Left ventricle myocardium inferior (tissue), 1 donor: Measurements from ENCODE around the gene APPL2. TPM values are rescaled to one million over a fixed set of nuclear protein-coding genes. Genes with fewer than 3 reads are reported as not detected.

Experiments
- DNase-seq: peaks from one replicate; pipeline ENCODE4 v3.0.0-alpha.2; 2020
- H3K27ac ChIP-seq: fragments of 200-600 bp; replicated peaks from 2 replicates; pipeline ENCODE4 v1.8.0; 2021
- H3K27me3 ChIP-seq: fragments of 200-600 bp; 2 replicates; pipeline ENCODE4 v1.8.0; 2021; ENCODE audit warnings: low read depth
- H3K36me3 ChIP-seq: fragments of 200-600 bp; 2 replicates; pipeline ENCODE4 v1.8.0; 2021
- H3K4me1 ChIP-seq: fragments of 200-600 bp; 2 replicates; pipeline ENCODE4 v1.8.0; 2021
- H3K4me3 ChIP-seq: fragments of 200-600 bp; 2 replicates; pipeline ENCODE4 v1.8.0; 2021; ENCODE audit warnings: mild to moderate bottlenecking, moderate library complexity
- H3K9me3 ChIP-seq: fragments of 200-600 bp; replicated peaks from 2 replicates; pipeline ENCODE4 v1.8.0; 2021
- CTCF ChIP-seq: fragments of 200-600 bp; IDR thresholded peaks from 2 replicates; pipeline ENCODE4 v1.8.0; 2021; ENCODE audit warnings: antibody characterized with exemption, mild to moderate bottlenecking, borderline replicate concordance
- intact Hi-C: fragments of 100-400 bp; cut with micrococcal nuclease; formaldehyde crosslinking; loops from one replicate; pipeline ENCODE4 v1.11.0; 2022
- total RNA-seq: library from RNA; stranded (reverse); fragmentation: NEBNext Ultra II Directional; extraction: Animal tissue kit (Norgen Biotek cat#: 25700); gene quantifications from one replicate; pipeline ENCODE4 v1.2.1, GENCODE V29; 2021
- donor health status: DM: no; HTN: yes; CAD: no; lungs with severe emphysema.

APPL2 gene
- total RNA-seq, 1 donor from 2014 or later = 19.8 TPM

GRCh38 chr12:105272814-105273416 lies 36.9 kb upstream of the APPL2 start:
- Histone ChIP-seq H3K4me3 (no peak overlapping the region), H3K27me3 (no peaks in the 10 kb centered on the region), H3K9me3 (no peaks in the 10 kb centered on the region), H3K36me3 (no peaks in the 10 kb centered on the region), H3K27ac (no peak overlapping the region), H3K4me1 (no peaks in the 10 kb centered on the region)
- intact Hi-C loops = no loop called here
- no peak for DNase-seq
- TF ChIP-seq CTCF = no peak

GRCh38 chr12:105272152-105272551 lies 36.2 kb upstream of the APPL2 start:
- Histone ChIP-seq H3K4me1 (no peaks in the 10 kb centered on the region), H3K4me3 (no peak overlapping the region), H3K27ac (no peak overlapping the region), H3K27me3 (no peaks in the 10 kb centered on the region), H3K9me3 (no peaks in the 10 kb centered on the region), H3K36me3 (no peaks in the 10 kb centered on the region)
- TF ChIP-seq CTCF = no peak
- no peak for DNase-seq
- intact Hi-C loops = no loop called here

GRCh38 chr12:105271364-105271763 lies 35.4 kb upstream of the APPL2 start:
- Histone ChIP-seq H3K9me3 (no peaks in the 10 kb centered on the region), H3K36me3 (no peaks in the 10 kb centered on the region), H3K27ac (no peak overlapping the region), H3K27me3 (no peaks in the 10 kb centered on the region), H3K4me3 (no peak overlapping the region), H3K4me1 (no peaks in the 10 kb centered on the region)
- no peak for DNase-seq
- intact Hi-C loops = no loop called here
- TF ChIP-seq CTCF = no peak

GRCh38 chr12:105270671-105271255 lies 34.8 kb upstream of the APPL2 start:
- Histone ChIP-seq H3K9me3 (no peaks in the 10 kb centered on the region), H3K36me3 (no peaks in the 10 kb centered on the region), H3K4me1 (no peaks in the 10 kb centered on the region), H3K27me3 (no peaks in the 10 kb centered on the region), H3K4me3 (no peak overlapping the region), H3K27ac (no peak overlapping the region)
- intact Hi-C loops = no loop called here
- no peak for DNase-seq
- TF ChIP-seq CTCF = no peak

- no peak for TF ChIP-seq CTCF
- Histone ChIP-seq H3K27me3 (peaks cover 14% of the 10 kb centered on the region), H3K36me3 (no peaks in the 10 kb centered on the region), H3K4me1 (no peaks in the 10 kb centered on the region), H3K4me3 (no peak overlapping the region), H3K27ac (no peak overlapping the region), H3K9me3 (no peaks in the 10 kb centered on the region)
- intact Hi-C loops = no loop called here
- DNase-seq = no peak
Observed at GRCh38 chr12:105267711-105268110, 31.7 kb upstream of the APPL2 start.
